Activated CD4-positive, alpha-beta T cell treated with anti-CD3 and anti-CD28 coated beads, Interleukin-2, Interleukin-4, amounts not matched to agents 100 ng/mL and 50 ng/mL, durations not matched to agents 16 hours and 8 hours (primary cell): ENCODE results near the gene KAT2A.

Experiments
- DNase-seq: peaks from one replicate; pipeline ENCODE4 v3.0.0-alpha.2; 2020; ENCODE audit warnings: low spot score

Gene KAT2A

GRCh38 chr17:42094375-42095069, 26.6 kb downstream of the KAT2A start:
- DNase-seq = no peak

- no peak for DNase-seq
Measured at GRCh38 chr17:42092939-42093338, 28.2 kb downstream of the KAT2A start.

- no peak for DNase-seq
Measured at GRCh38 chr17:42090964-42091790, 30.0 kb downstream of the KAT2A start.

GRCh38 chr17:42088736-42089135, 32.4 kb downstream of the KAT2A start:
- no peak for DNase-seq

- DNase-seq = no peak
Measured at GRCh38 chr17:42087736-42088705, 33.1 kb downstream of the KAT2A start.

- no peak for DNase-seq
Measured at GRCh38 chr17:42087042-42087701, 34.0 kb downstream of the KAT2A start.

GRCh38 chr17:42081516-42082129, 39.5 kb downstream of the KAT2A start:
- DNase-seq = no peak

GRCh38 chr17:42079541-42079940, 41.6 kb downstream of the KAT2A start:
- DNase-seq = no peak

GRCh38 chr17:42078396-42079043, 42.6 kb downstream of the KAT2A start:
- no peak for DNase-seq

- DNase-seq = no peak
Measured at GRCh38 chr17:42077755-42078154, 43.4 kb downstream of the KAT2A start.

GRCh38 chr17:42076797-42077559, 44.2 kb downstream of the KAT2A start:
- DNase-seq = no peak

GRCh38 chr17:42075789-42076188, 45.4 kb downstream of the KAT2A start:
- no peak for DNase-seq

GRCh38 chr17:42072323-42073187, 48.6 kb downstream of the KAT2A start:
- DNase-seq = no peak

- DNase-seq = no peak
Measured at GRCh38 chr17:42071810-42072209, 49.4 kb downstream of the KAT2A start.

GRCh38 chr17:42068979-42069378, 52.2 kb downstream of the KAT2A start:
- no peak for DNase-seq

GRCh38 chr17:42067371-42068091, 53.6 kb downstream of the KAT2A start:
- DNase-seq = peak; percentile 67

- DNase-seq = no peak
Measured at GRCh38 chr17:42065201-42065600, 56.0 kb downstream of the KAT2A start.
